GM21717 (cell line): Measurements from ENCODE around the gene TBC1D16.
"Not testable (repeated sequence)": the region's sequence is repeated elsewhere in the genome, so short reads cannot be mapped to it uniquely, and the experiment has no call there.

ENCODE experiments used
- ATAC-seq: cut with Tn5 transposase; IDR thresholded peaks from one replicate; pipeline ENCODE4 v1.9.1; 2021; ENCODE audit warnings: mild to moderate bottlenecking, moderate library complexity; ENCODE audit not compliant: unreplicated experiment

Gene TBC1D16

GRCh38 chr17:80006339-80006720, 29.3 kb downstream of the TBC1D16 start:
- ATAC-seq = no peak

DNA sequence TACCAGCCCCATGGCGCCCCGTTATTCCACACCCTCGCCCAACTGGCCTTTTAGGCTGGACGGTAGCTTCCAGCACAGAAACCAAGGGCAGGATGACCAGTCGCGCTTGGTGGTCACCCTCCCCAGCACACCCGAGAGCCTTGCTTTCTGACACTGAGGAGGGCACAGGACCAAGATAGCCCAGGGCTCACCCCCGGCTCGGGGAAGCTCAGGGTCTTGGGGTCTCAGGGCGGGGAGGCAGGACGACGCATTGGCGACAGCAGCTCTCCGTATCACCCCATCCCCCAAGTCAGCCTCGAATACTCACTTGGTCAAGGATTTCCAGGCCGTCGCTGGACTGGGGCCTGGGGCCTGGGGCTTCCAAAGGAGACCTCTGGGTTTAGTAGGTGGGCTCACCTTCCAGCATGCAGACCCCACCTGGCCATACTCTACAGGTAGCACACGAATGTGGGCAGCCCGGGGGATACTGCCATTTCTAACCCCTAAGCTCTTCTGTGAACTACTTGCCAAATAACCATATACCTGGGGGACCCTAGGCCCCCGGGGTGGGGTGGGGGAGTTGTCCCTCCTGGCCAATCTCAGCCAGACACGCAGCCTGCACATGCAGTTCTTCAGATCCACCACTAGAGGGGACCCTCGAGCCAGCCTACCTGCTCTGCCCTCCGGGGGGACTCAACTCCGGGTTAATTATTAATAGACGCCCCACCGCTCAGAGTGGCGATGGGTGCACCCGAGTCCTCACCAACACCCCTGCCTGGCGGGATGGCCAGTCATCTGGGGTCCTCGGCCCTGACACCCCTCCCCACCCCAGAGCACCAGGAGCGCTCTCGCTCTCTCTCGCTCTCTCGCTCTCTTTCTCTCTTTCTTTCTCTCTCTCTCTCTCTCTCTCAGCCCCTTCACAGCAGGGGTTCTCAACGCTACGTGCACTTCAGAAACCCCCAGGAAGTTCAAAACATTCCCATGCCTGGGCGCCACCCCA, 30.0 kb downstream of the TBC1D16 start:
- no peak for ATAC-seq

- ATAC-seq = no peak
Measured at GRCh38 chr17:80003969-80004368, 31.7 kb downstream of the TBC1D16 start.

GRCh38 chr17:80002690-80003490, 32.8 kb downstream of the TBC1D16 start:
- no peak for ATAC-seq

GRCh38 chr17:80002070-80002641, 33.5 kb downstream of the TBC1D16 start:
- no peak for ATAC-seq

GRCh38 chr17:80000981-80001775, 34.5 kb downstream of the TBC1D16 start:
- no peak for ATAC-seq

GRCh38 chr17:80000136-80000535, 35.5 kb downstream of the TBC1D16 start:
- ATAC-seq = no peak

- ATAC-seq = no peak
Measured at GRCh38 chr17:79997011-79997660, 38.5 kb downstream of the TBC1D16 start.

DNA sequence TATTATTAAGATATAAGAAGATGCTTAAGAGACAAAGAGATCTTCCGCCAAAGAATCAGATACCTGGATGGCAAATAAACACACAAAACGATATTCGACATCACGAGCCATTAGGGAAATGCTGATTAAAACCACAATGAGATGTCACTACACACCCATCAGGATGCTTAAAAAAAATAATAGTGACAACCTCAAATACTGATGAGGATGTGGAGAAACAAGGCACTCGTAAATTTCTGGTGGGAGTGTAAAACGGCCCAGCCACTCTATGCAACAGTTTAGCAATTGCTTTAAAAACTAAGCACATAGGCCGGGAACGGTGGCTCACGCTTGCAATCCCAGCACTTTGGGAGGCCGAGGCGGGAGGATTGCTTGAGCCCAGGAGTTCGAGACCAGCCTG, 39.4 kb downstream of the TBC1D16 start:
- ATAC-seq = no peak

DNA sequence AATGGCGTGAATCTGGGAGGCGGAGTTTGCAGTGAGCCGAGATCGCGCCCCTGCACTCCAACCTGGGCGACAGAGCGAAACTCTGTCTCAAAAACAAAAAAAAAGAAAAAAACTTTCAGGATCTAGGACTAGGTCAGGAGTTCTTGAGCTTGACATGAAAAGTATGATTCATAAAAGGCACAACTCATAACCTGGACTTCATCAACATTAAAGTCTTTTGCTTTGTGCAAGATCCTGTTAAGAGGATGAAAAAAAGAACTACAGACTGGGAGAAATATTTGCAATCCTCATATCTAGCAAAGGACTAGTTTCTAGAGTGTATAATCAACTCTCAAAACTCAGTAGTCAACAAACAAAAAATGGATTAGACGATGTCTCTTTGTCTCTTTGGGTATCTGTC, 40.0 kb downstream of the TBC1D16 start:
- ATAC-seq = no peak

DNA sequence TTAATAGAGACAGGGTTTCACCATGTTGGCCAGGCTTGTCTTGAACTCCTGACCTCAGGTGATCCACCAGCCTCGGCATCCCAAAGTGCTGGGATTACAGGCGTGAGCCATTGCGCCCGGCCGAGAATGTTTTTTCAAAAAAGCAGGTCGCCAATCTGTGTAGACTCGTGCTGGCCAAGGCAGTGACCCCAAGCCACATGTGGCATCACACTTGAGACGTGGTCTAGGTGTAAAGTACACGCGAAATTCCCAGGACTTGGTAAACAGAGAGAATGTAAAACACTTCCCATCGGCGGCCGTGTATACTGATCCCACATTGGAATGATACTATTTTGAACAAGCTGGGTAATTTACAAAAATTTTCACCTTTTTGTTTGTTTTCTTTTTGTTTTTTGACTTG, 41.1 kb downstream of the TBC1D16 start:
- no peak for ATAC-seq

DNA sequence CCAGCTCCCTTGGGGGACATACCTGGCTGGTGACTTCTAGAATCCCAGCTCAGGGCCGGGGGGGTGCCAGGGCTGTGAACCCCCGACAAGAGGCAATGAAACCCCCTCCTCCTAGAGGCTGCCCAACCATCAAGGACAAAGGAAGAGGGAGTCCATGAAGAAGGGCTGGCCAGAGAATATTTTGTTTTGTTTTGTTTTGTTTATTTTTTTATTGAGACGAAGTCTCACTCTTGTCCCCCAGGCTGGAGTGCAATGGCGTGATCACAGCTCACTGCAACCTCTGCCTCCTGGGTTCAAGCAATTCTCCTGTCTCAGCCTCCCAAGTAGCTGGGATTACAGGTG, 41.5 kb downstream of the TBC1D16 start:
- ATAC-seq = not testable (repeated sequence)

GRCh38 chr17:79993390-79994227, 42.1 kb downstream of the TBC1D16 start:
- no peak for ATAC-seq

- no peak for ATAC-seq
Measured at GRCh38 chr17:79992649-79993389, 42.9 kb downstream of the TBC1D16 start.

GRCh38 chr17:79991924-79992648, 43.6 kb downstream of the TBC1D16 start:
- no peak for ATAC-seq

GRCh38 chr17:79991140-79991923, 44.3 kb downstream of the TBC1D16 start:
- no peak for ATAC-seq

- ATAC-seq = no peak
Measured at GRCh38 chr17:79990704-79991103, 45.0 kb downstream of the TBC1D16 start.
